ENCODE data around the gene POLR1B. TPM values are rescaled to one million over a fixed set of nuclear protein-coding genes. Genes with fewer than 3 reads are reported as not detected.
A peak's percentile ranks its signal among the peaks of the same experiment; 100 is the strongest.
"Not testable (repeated sequence)": the region's sequence is repeated elsewhere in the genome, so short reads cannot be mapped to it uniquely, and the experiment has no call there.

The POLR1B gene
- total RNA-seq, 1 donor from 2014 or later = 22.1 TPM

DNA sequence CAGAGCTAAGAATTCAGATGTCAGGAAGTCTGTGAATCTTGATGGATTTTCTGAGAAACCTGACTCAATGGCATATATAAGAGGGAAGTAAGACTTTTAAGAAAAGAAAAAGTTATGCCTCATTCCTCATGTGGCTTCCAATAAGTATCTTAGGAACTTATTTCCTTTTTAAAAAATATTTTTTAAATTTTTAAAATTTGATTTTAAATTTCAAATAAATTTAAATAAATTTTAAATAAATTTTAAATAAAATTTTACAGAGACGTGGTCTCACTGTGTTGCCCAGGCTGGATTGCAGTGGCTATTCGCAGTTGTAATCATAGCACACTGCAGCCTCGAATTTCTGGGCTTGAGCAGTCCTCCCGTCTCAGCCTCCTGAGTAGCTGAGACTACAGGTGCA lies 11.5 kb upstream of the POLR1B start:
- Mint-ChIP-seq H3K27me3 (ENCODE audit: unreplicated experiment) (no peaks in the 10 kb centered on the region), H3K9me3 (ENCODE audit: unreplicated experiment) (no peaks in the 10 kb centered on the region), H3K4me3 (ENCODE audit: unreplicated experiment) (peak overlapping the region; percentile 5), H3K27ac (ENCODE audit: unreplicated experiment) (peak overlapping the region; percentile 3), H3K36me3 (ENCODE audit: low read depth, unreplicated experiment) (peaks cover 54% of the 10 kb centered on the region), H3K4me1 (ENCODE audit: unreplicated experiment) (peaks cover 17% of the 10 kb centered on the region)
- DNase-seq (ENCODE audit: low spot score) = no peak
- TF ChIP-seq, protein P1, sequence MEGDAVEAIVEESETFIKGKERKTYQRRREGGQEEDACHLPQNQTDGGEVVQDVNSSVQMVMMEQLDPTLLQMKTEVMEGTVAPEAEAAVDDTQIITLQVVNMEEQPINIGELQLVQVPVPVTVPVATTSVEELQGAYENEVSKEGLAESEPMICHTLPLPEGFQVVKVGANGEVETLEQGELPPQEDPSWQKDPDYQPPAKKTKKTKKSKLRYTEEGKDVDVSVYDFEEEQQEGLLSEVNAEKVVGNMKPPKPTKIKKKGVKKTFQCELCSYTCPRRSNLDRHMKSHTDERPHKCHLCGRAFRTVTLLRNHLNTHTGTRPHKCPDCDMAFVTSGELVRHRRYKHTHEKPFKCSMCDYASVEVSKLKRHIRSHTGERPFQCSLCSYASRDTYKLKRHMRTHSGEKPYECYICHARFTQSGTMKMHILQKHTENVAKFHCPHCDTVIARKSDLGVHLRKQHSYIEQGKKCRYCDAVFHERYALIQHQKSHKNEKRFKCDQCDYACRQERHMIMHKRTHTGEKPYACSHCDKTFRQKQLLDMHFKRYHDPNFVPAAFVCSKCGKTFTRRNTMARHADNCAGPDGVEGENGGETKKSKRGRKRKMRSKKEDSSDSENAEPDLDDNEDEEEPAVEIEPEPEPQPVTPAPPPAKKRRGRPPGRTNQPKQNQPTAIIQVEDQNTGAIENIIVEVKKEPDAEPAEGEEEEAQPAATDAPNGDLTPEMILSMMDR (IDR thresholded peaks at IDR 0.05; ENCODE audit: unreplicated experiment) = no peak

GRCh38 chr2:112534826-112535225 lies 7.4 kb upstream of the POLR1B start:
- TF ChIP-seq, protein P1 (IDR thresholded peaks at IDR 0.05; ENCODE audit: unreplicated experiment) = no peak
- Mint-ChIP-seq H3K36me3 (ENCODE audit: low read depth, unreplicated experiment) (peaks cover 21% of the 10 kb centered on the region), H3K4me1 (ENCODE audit: unreplicated experiment) (peaks cover 7% of the 10 kb centered on the region), H3K27me3 (ENCODE audit: unreplicated experiment) (no peaks in the 10 kb centered on the region), H3K9me3 (ENCODE audit: unreplicated experiment) (no peaks in the 10 kb centered on the region), H3K4me3 (ENCODE audit: unreplicated experiment) (no peak overlapping the region), H3K27ac (ENCODE audit: unreplicated experiment) (no peak overlapping the region)
- DNase-seq (ENCODE audit: low spot score) = no peak

DNA sequence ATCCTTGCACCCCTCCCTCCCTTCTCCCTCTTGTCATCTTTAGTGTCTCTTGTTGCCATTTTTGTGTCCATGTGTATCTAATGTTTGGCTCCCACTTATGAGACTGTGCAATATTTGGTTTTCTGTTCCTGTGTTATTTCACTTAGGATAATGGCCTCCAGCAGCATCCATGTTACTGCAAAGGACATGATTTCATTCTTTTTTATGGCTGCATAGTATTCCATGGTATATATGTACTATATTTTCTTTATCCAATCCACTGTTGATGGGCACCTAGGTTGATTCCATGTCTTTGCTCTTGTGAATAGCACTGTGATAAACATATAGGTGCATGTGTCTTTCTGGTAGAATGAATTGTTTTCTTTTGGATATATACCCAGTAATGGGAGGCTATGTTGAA lies 5.6 kb upstream of the POLR1B start:
- H3K9me3 Mint-ChIP-seq (ENCODE audit: unreplicated experiment); H3K4me3 Mint-ChIP-seq (ENCODE audit: unreplicated experiment): not testable (repeated sequence)
- H3K36me3 Mint-ChIP-seq (ENCODE audit: low read depth, unreplicated experiment) = peaks cover 12% of the 10 kb centered on the region

DNA sequence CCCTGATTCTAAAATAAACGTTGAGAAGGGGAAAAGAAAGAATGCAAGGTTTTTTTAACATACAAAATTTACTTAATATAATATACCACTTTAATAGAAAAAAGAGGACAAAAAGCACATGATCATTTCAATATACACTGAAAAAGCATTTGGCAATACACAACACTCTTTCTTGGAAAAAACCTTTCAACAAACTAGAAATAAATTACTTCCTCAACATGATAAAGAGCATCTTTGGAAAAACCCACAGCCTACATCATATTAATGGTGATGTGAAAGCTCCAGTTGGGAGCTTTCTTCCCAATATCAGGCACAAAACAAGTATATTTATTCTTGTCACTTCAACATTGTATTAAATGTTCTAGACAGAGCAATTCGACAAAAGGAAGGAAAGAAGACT lies 3.0 kb upstream of the POLR1B start:
- Mint-ChIP-seq H3K27me3 (ENCODE audit: unreplicated experiment) (peaks cover 5% of the 10 kb centered on the region), H3K36me3 (ENCODE audit: low read depth, unreplicated experiment) (peaks cover 3% of the 10 kb centered on the region), H3K4me3 (ENCODE audit: unreplicated experiment) (no peak overlapping the region), H3K9me3 (ENCODE audit: unreplicated experiment) (no peaks in the 10 kb centered on the region), H3K4me1 (ENCODE audit: unreplicated experiment) (peaks cover 6% of the 10 kb centered on the region), H3K27ac (ENCODE audit: unreplicated experiment) (no peak overlapping the region)
- no peak for DNase-seq (ENCODE audit: low spot score)
- TF ChIP-seq, protein P1 (IDR thresholded peaks at IDR 0.05; ENCODE audit: unreplicated experiment) = no peak

More for the DNA sequence above, 5.6 kb upstream of the POLR1B start:
- DNase-seq (ENCODE audit: low spot score); H3K4me1 Mint-ChIP-seq (ENCODE audit: unreplicated experiment); H3K27me3 Mint-ChIP-seq (ENCODE audit: unreplicated experiment); H3K27ac Mint-ChIP-seq (ENCODE audit: unreplicated experiment): not testable (repeated sequence)

GRCh38 chr2:112540906-112541305 lies 1.4 kb upstream of the POLR1B start:
- H3K4me1 Mint-ChIP-seq (ENCODE audit: unreplicated experiment) = peaks cover 6% of the 10 kb centered on the region
- DNase-seq (ENCODE audit: low spot score) = no peak
- TF ChIP-seq, protein P1 (IDR thresholded peaks at IDR 0.05; ENCODE audit: unreplicated experiment) = no peak
- no peak overlapping the region for H3K4me3 Mint-ChIP-seq (ENCODE audit: unreplicated experiment)
- no peaks in the 10 kb centered on the region for H3K9me3 Mint-ChIP-seq (ENCODE audit: unreplicated experiment)
- peaks cover 5% of the 10 kb centered on the region for H3K27me3 Mint-ChIP-seq (ENCODE audit: unreplicated experiment)
- peaks cover 3% of the 10 kb centered on the region for H3K36me3 Mint-ChIP-seq (ENCODE audit: low read depth, unreplicated experiment)
- H3K27ac Mint-ChIP-seq (ENCODE audit: unreplicated experiment) = peak overlapping the region; percentile 96
